Chondrocyte (in vitro differentiated cells): ENCODE data around the gene NSD1. TPM values are rescaled to one million over a fixed set of nuclear protein-coding genes. Genes with fewer than 3 reads are reported as not detected.

Experiments
- DNase-seq: peaks from one replicate; pipeline ENCODE4 v3.0.0; 2021; ENCODE audit warnings: mixed read lengths, low spot score
- H3K27ac Mint-ChIP-seq: one replicate; pipeline ENCODE4 v1.8.0; 2021; ENCODE audit warnings: mild to moderate bottlenecking, moderate library complexity, mixed read lengths; ENCODE audit not compliant: unreplicated experiment
- H3K27me3 Mint-ChIP-seq: 2 replicates; pipeline ENCODE4 v1.8.0; 2021; ENCODE audit warnings: low read depth, mixed read lengths
- H3K36me3 Mint-ChIP-seq: 2 replicates; pipeline ENCODE4 v1.8.0; 2021; ENCODE audit warnings: low read depth, mixed read lengths
- H3K4me1 Mint-ChIP-seq: 2 replicates; pipeline ENCODE4 v1.8.0; 2021; ENCODE audit warnings: low read depth, mild to moderate bottlenecking, mixed read lengths
- H3K4me3 Mint-ChIP-seq: one replicate; pipeline ENCODE4 v1.8.0; 2021; ENCODE audit warnings: mild to moderate bottlenecking, moderate library complexity, mixed read lengths; ENCODE audit not compliant: unreplicated experiment
- H3K9me3 Mint-ChIP-seq: 2 replicates; pipeline ENCODE4 v1.8.0; 2021; ENCODE audit warnings: low read depth, mixed read lengths
- total RNA-seq: library from RNA; stranded (reverse); gene quantifications from 3 replicates; pipeline ENCODE4 v1.2.1, GENCODE V29; 2021
- TF ChIP-seq, protein P1 (sequence below): fragments of 200-600 bp; sonication (generic); IDR thresholded peaks from 2 replicates; pipeline ENCODE4 v1.5.0; 2021; ENCODE audit warnings: antibody characterized with exemption, mild to moderate bottlenecking, moderate library complexity

The NSD1 gene
- total RNA-seq, 1 donor from 2014 or later, result 67.3 TPM

DNA sequence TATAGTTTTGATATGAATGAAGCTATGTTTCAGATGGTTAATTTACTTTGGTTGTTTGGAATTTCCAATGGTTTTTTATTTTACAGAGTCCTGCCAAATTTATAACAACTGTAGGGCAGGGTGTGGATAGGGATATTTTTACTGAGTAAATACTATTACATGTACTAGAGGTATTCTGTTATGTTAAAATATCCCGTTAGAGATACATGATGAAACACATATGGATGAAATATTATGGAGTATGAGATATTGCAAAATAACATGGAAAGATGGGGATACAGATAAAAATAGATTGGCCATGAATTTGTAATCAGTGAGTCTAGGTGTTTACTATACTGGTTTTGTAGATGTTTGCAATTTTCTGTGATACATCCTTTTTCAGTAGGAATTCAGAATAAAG is 93.3 kb downstream of the NSD1 start:
- Mint-ChIP-seq H3K4me3 (no peak overlapping the region), H3K36me3 (peaks cover 5% of the 10 kb centered on the region), H3K27me3 (no peaks in the 10 kb centered on the region), H3K9me3 (no peaks in the 10 kb centered on the region), H3K4me1 (peaks cover 14% of the 10 kb centered on the region), H3K27ac (no peak overlapping the region)
- TF ChIP-seq, protein P1, sequence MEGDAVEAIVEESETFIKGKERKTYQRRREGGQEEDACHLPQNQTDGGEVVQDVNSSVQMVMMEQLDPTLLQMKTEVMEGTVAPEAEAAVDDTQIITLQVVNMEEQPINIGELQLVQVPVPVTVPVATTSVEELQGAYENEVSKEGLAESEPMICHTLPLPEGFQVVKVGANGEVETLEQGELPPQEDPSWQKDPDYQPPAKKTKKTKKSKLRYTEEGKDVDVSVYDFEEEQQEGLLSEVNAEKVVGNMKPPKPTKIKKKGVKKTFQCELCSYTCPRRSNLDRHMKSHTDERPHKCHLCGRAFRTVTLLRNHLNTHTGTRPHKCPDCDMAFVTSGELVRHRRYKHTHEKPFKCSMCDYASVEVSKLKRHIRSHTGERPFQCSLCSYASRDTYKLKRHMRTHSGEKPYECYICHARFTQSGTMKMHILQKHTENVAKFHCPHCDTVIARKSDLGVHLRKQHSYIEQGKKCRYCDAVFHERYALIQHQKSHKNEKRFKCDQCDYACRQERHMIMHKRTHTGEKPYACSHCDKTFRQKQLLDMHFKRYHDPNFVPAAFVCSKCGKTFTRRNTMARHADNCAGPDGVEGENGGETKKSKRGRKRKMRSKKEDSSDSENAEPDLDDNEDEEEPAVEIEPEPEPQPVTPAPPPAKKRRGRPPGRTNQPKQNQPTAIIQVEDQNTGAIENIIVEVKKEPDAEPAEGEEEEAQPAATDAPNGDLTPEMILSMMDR, result no peak
- no peak for DNase-seq

- no peak for DNase-seq
- Mint-ChIP-seq H3K9me3 (no peaks in the 10 kb centered on the region), H3K36me3 (peaks cover 4% of the 10 kb centered on the region), H3K4me3 (no peak overlapping the region), H3K27ac (no peak overlapping the region), H3K27me3 (no peaks in the 10 kb centered on the region), H3K4me1 (peaks cover 32% of the 10 kb centered on the region)
- TF ChIP-seq, protein P1, result peak; percentile 33
These were observed 95.2 kb downstream of the NSD1 start for GRCh38 chr5:177228751-177229150.

- TF ChIP-seq, protein P1, result no peak
- no peak overlapping the region for H3K27ac Mint-ChIP-seq
- H3K4me1 Mint-ChIP-seq, result peaks cover 48% of the 10 kb centered on the region
- H3K27me3 Mint-ChIP-seq, result no peaks in the 10 kb centered on the region
- peaks cover 4% of the 10 kb centered on the region for H3K36me3 Mint-ChIP-seq
- no peak overlapping the region for H3K4me3 Mint-ChIP-seq
- no peak for DNase-seq
- H3K9me3 Mint-ChIP-seq, result no peaks in the 10 kb centered on the region
These were observed 97.1 kb downstream of the NSD1 start for GRCh38 chr5:177230660-177231059.

GRCh38 chr5:177231479-177232250 is 98.1 kb downstream of the NSD1 start:
- Mint-ChIP-seq H3K27me3 (no peaks in the 10 kb centered on the region), H3K4me3 (no peak overlapping the region), H3K36me3 (peaks cover 7% of the 10 kb centered on the region), H3K4me1 (peaks cover 44% of the 10 kb centered on the region), H3K9me3 (no peaks in the 10 kb centered on the region), H3K27ac (peak overlapping the region; percentile 91)
- no peak for DNase-seq
- TF ChIP-seq, protein P1, result no peak

GRCh38 chr5:177232358-177232757 is 98.8 kb downstream of the NSD1 start:
- peak overlapping the region; percentile 91 for H3K27ac Mint-ChIP-seq
- H3K36me3 Mint-ChIP-seq, result peaks cover 10% of the 10 kb centered on the region
- TF ChIP-seq, protein P1, result no peak
- H3K4me1 Mint-ChIP-seq, result peaks cover 39% of the 10 kb centered on the region
- no peak overlapping the region for H3K4me3 Mint-ChIP-seq
- H3K9me3 Mint-ChIP-seq, result no peaks in the 10 kb centered on the region
- no peaks in the 10 kb centered on the region for H3K27me3 Mint-ChIP-seq
- DNase-seq, result no peak
